Measurements from ENCODE around the gene CDC42EP5. TPM values are rescaled to one million over a fixed set of nuclear protein-coding genes. Genes with fewer than 3 reads are reported as not detected.

Gene CDC42EP5
- total and polyA plus RNA-seq, 2 donors (not counting 1 experiment from before 2014, with no cell fraction given): not detected

- Mint-ChIP-seq H3K27me3 (peaks cover 10% of the 10 kb centered on the region), H3K4me3 (no peak overlapping the region), H3K27ac (no peak overlapping the region), H3K4me1 (peaks cover 12% of the 10 kb centered on the region), H3K9me3 (ENCODE audit: insufficient read depth) (no peaks in the 10 kb centered on the region)
- H2AFZ ChIP-seq (ENCODE audit: insufficient read depth, low read depth, low read length, poor library complexity, severe bottlenecking): no peak overlapping the region
- H3K36me3 ChIP-seq (replicated peaks in 1 of 2; ENCODE audit: control extremely low read depth in 1 of 2, control insufficient read depth in 1 of 2, extremely low read depth in 1 of 2, insufficient read depth in 2 of 2, low read length in 1 of 2): peaks cover 0 to under 1% of the 10 kb centered on the region in 2 experiments
- H3K79me2 ChIP-seq (ENCODE audit: control insufficient read depth, insufficient read depth, low read length): peaks cover 14% of the 10 kb centered on the region
- no peak overlapping the region for H3K4me3 ChIP-seq (ENCODE audit: control extremely low read depth in 1 of 5, extremely low read depth in 1 of 5, insufficient read depth in 1 of 5, low read depth in 2 of 5, low read length in 4 of 5)
- DNase-seq: no peak
- no peak overlapping the region for H3K4me2 ChIP-seq (replicated peaks; ENCODE audit: low read depth, low read length, poor library complexity, severe bottlenecking)
- peaks cover 11% of the 10 kb centered on the region for H4K20me1 ChIP-seq (ENCODE audit: control insufficient read depth, insufficient read depth, low read length, poor library complexity, severe bottlenecking)
- H3K9me3 ChIP-seq (ENCODE audit: control extremely low read depth in 1 of 3, control insufficient read depth in 2 of 3, insufficient read depth in 1 of 3, low read length in 2 of 3): peaks cover 0 to 3% (median 0%) of the 10 kb centered on the region in 3 donors
- peaks cover 14 to 22% of the 10 kb centered on the region in 2 donors for H3K4me1 ChIP-seq (ENCODE audit: control insufficient read depth in 2 of 2, insufficient read depth in 2 of 2, low read length in 2 of 2)
- H3K27me3 ChIP-seq (replicated peaks in 1 of 4; ENCODE audit: control extremely low read depth in 1 of 4, control insufficient read depth in 3 of 4, insufficient read depth in 4 of 4, low read length in 3 of 4): peaks cover 0 to 21% (median 9%) of the 10 kb centered on the region in 4 experiments
- WGBS (ENCODE audit: insufficient coverage): 100% methylated on average over 3 of the region's 5 CpGs
- no peak overlapping the region for H3K27ac ChIP-seq (ENCODE audit: low read length in 2 of 2)
- TF ChIP-seq EZH2 (IDR thresholded peaks at IDR 0.05; ENCODE audit: borderline replicate concordance, insufficient read depth, low read depth, low read length, poor library complexity, severe bottlenecking): no peak
- TF ChIP-seq CTCF (IDR thresholded peaks at IDR 0.05): no peak
- intact Hi-C loops (cut with micrococcal nuclease): no loop called here
- POLR2A ChIA-PET: interaction anchor here (0.7 kb wide), 1 partner anchor 16 kb away, joined by 4 read pairs; no protein-coding TSS in a partner anchor
- CTCF ChIA-PET: interaction anchor here (1.1 kb wide), 1 partner anchor 79 kb away, joined by 3 read pairs; no protein-coding TSS in a partner anchor
- H3K9ac ChIP-seq (ENCODE audit: low read length): no peak overlapping the region
- ATAC-seq (ENCODE audit: low read depth): no peak
Observed at GRCh38 chr19:54433697-54434096, 39.4 kb downstream of the CDC42EP5 start.

DNA sequence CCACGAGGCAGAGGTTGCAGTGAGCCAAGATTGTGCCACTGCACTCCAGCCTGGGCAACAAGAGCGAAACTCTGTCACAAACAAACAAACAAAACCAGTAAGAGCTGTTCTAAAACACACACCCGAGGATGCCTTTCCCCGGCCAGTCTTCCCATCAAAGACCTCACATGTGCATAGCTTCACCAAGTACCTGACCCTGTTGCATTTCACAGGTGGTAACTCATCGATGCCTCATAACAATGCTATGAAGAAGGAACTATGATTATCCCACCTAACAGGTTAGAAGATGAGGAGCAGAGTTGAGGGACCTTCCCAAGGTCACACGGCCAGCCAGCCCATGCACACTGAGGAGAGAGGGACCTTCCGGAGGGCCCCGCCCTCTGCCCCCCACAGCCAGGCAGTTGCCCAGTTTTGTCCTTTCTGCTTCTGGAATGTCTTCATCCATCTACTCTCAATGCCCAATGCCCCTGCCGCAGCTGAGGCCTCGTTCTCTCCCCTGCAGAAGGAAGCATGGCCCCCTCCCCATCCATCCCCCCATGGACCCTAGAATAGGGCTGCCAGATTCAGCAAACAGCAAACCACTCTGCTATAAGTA, 40.9 kb downstream of the CDC42EP5 start:
- Histone ChIP-seq H3K36me3 (replicated peaks in 1 of 2; ENCODE audit: control extremely low read depth in 1 of 2, control insufficient read depth in 1 of 2, extremely low read depth in 1 of 2, insufficient read depth in 2 of 2, low read length in 1 of 2) (no peaks in the 10 kb centered on the region), H3K4me3 (ENCODE audit: control extremely low read depth in 1 of 5, extremely low read depth in 1 of 5, insufficient read depth in 1 of 5, low read depth in 2 of 5, low read length in 4 of 5) (no peak overlapping the region), H4K20me1 (ENCODE audit: control insufficient read depth, insufficient read depth, low read length, poor library complexity, severe bottlenecking) (peaks cover 7% of the 10 kb centered on the region), H3K27ac (ENCODE audit: low read length in 2 of 2) (no peak overlapping the region), H2AFZ (ENCODE audit: insufficient read depth, low read depth, low read length, poor library complexity, severe bottlenecking) (no peak overlapping the region), H3K27me3 (replicated peaks in 1 of 4; ENCODE audit: control extremely low read depth in 1 of 4, control insufficient read depth in 3 of 4, insufficient read depth in 4 of 4, low read length in 3 of 4) (peaks cover 0 to 26% (median 10%) of the 10 kb centered on the region in 4 experiments), H3K4me2 (replicated peaks; ENCODE audit: low read depth, low read length, poor library complexity, severe bottlenecking) (no peak overlapping the region), H3K9ac (ENCODE audit: low read length) (no peak overlapping the region), H3K9me3 (ENCODE audit: control extremely low read depth in 1 of 3, control insufficient read depth in 2 of 3, insufficient read depth in 1 of 3, low read length in 2 of 3) (peaks cover 0 to 3% (median 0%) of the 10 kb centered on the region in 3 donors), H3K4me1 (ENCODE audit: control insufficient read depth in 2 of 2, insufficient read depth in 2 of 2, low read length in 2 of 2) (peaks cover 14 to 22% of the 10 kb centered on the region in 2 donors), H3K79me2 (ENCODE audit: control insufficient read depth, insufficient read depth, low read length) (peaks cover 12% of the 10 kb centered on the region)
- TF ChIP-seq EZH2 (IDR thresholded peaks at IDR 0.05; ENCODE audit: borderline replicate concordance, insufficient read depth, low read depth, low read length, poor library complexity, severe bottlenecking) (no peak), CTCF (IDR thresholded peaks at IDR 0.05) (no peak)
- ATAC-seq (ENCODE audit: low read depth) (no peak), DNase-seq (no peak)
- H3K4me3 Mint-ChIP-seq: no peak overlapping the region
- H3K27me3 Mint-ChIP-seq: peaks cover 13% of the 10 kb centered on the region
- 88% methylated on average over 5 of the region's 10 CpGs for WGBS (ENCODE audit: insufficient coverage)
- CTCF ChIA-PET: interaction anchor here (1.4 kb wide), 1 partner anchor 166 kb away, joined by 3 read pairs; no protein-coding TSS in a partner anchor
- intact Hi-C loops (cut with micrococcal nuclease): no loop called here
- peaks cover 12% of the 10 kb centered on the region for H3K4me1 Mint-ChIP-seq
- H3K9me3 Mint-ChIP-seq (ENCODE audit: insufficient read depth): no peaks in the 10 kb centered on the region
- no peak overlapping the region for H3K27ac Mint-ChIP-seq
- POLR2A ChIA-PET: no interaction called here

All from B cell (primary cell).